ENCODE data around the gene IKZF1.
"Not testable (repeated sequence)": the region's sequence is repeated elsewhere in the genome, so short reads cannot be mapped to it uniquely, and the experiment has no call there.

IKZF1 gene

GRCh38 chr7:50334341-50334994 lies 30.0 kb downstream of the IKZF1 start:
- no peak for DNase-seq (ENCODE audit: low read depth)

- DNase-seq (ENCODE audit: low read depth), result no peak
Measured at GRCh38 chr7:50335230-50335794, 30.8 kb downstream of the IKZF1 start.

DNA sequence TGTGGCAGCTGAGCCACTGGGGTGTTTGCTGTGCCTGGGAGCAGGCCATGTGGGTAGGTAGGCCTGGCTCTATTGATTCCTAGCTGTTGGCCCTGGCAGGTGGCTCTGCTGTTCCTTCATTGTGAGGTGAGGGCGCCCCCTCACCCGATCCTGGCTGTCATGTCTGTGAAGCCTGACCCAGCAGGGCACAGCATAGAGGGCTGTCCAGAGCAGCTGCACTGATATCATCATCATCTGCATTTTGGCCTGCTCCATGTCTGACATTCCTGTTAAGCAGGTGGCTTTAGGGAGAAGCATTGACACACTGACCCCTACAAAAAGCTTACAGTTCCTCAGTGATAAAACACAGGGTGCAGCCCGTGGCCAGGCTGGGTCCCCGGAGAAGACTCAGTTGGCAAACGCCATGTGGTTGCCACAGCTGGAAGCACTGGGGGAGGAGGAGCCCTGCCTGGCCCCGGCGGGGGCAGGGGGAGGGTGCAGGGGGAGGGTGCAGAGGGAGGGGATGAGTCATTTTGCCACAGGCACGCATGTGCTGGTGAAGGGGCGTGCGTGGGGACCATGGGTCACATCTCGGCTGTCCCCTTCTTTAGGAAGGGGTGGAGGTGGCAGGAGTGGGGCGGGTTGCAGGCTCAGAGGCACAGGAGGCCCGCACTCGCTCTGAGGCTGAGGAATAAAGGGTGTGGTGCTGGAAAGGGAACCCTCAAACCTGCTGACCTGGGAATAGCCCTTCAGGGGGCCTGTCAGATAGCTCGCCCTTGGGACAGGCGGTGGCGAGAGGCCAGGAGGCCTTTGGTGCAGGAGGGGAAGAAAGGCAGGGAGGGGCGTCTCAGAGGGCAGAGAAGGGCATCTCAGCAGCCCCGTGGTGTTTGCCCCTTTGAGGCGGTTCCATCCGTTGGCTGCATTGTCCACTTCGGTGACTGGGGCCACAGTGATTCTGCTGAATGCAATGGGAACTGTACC lies 31.6 kb downstream of the IKZF1 start:
- DNase-seq (ENCODE audit: low read depth), result no peak

- DNase-seq (ENCODE audit: low read depth), result no peak
Measured at GRCh38 chr7:50336894-50337703, 32.6 kb downstream of the IKZF1 start.

DNA sequence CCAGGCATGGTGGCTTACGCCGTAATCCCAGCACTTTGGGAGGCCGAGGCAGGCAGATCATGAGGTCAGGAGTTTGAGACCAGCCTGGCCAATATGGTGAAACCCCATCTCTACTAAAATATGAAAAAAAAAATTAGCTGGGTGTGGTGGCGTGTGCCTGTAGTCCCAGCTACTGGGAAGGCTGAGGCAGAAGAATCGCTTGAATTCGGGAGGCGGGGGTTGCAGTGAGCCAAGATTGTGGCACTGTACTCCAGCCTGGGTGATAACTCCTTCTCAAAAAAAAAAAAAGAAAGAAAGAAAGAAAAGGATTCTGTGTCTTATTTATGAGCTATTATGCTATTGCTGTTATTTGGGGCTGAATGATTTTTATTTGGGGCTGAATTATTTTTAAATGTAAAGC lies 35.0 kb downstream of the IKZF1 start:
- not testable (repeated sequence) for DNase-seq (ENCODE audit: low read depth)

GRCh38 chr7:50339990-50340500 lies 35.5 kb downstream of the IKZF1 start:
- no peak for DNase-seq (ENCODE audit: low read depth)

- DNase-seq (ENCODE audit: low read depth), result no peak
Measured at GRCh38 chr7:50341724-50342123, 37.2 kb downstream of the IKZF1 start.

GRCh38 chr7:50342616-50343114 lies 38.1 kb downstream of the IKZF1 start:
- no peak for DNase-seq (ENCODE audit: low read depth)

DNA sequence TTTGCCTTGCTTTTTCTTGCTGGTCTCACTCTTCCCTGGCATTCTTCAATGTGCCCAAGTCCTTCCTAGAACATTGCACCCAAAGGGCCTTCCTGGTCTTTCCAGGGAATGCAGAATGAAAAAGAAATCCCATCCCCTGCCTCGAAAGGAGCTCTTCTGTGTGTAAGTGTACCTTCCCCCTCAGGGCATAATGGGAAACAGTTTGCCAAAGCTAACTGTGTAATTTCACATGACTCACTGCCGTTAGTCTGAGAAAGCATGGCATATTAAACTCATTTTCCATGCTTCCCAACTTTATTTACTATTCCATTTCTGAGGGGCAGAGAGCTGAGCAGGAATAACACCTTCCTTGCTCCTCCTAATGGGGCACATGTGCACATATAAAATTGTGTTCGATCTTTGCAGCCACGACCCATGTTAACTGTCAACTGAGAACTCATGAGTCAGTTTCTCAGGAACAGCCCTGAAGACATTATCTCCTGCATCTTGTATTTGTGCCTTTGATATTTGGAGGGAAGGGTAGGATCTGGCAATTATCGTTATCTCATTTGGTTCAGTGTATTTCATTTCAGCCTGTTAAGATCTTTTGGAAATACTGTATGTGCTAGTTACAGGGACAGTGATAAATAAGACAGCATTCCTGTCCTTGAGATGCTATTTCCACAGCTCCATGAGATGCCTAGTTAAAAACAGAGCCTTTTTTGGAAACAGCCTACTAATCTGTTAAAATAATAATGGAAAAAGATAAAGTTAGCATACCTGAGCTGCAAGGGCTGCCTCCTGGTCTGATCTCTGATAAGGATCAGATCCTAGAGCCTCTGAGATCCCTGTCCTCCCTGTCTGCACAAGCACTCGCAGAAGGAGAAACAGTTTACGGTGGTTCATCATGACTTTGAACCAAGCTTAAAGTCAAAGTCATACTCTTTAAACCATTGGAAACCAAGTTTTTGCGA lies 42.3 kb downstream of the IKZF1 start:
- no peak for DNase-seq (ENCODE audit: low read depth)

- DNase-seq (ENCODE audit: low read depth), result no peak
Measured at GRCh38 chr7:50347693-50348092, 43.2 kb downstream of the IKZF1 start.

DNA sequence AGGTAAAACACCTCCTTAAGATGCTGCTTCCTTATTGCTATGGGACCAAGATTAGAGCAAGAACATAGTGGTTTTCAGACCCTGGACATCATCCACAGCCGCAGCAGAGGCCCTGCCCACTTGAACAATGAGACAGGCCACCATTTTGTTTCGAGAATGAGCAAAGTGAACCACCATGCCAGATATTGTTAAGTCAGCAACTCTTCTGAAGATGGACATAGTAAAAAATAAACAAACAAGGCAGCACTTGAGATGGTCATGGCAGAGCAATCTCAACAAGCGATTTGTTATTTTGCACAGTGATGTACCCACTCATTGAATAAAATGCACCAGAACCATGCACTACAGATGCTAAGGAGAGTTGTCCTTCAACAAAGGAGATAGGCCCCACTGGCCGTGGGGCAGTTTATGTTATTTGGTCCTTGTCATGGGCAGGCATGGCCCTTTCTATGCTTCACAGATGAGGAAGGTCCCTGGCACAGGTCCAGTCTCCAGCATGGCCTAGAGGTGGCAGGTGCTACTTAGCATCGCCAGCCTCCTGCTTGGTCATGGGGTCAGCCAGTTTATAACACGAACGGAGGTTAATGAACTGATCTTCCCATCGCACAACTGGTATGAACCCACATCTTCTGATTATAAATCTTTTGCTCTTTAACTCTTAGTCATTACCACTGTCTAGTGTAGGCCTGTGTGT lies 44.1 kb downstream of the IKZF1 start:
- no peak for DNase-seq (ENCODE audit: low read depth)

DNA sequence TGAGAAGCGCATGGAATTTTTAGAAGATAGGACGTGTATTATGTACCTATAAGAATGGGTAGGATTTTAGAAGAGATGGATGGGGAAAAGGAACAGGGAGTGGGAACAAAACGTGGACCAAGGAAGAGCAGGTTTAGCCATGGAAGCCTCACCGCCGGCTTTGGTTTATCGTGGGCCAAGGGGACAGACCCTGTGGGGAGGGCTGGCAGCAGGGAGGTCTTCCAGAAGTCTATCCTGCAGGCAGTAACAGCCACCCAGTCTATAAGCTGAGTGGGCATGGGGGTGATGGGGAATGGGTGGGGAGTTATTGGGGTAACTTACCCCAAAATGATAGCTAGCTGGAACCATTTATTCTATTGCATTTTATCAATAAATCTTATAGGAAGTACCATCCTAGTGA lies 44.9 kb downstream of the IKZF1 start:
- no peak for DNase-seq (ENCODE audit: low read depth)

DNA sequence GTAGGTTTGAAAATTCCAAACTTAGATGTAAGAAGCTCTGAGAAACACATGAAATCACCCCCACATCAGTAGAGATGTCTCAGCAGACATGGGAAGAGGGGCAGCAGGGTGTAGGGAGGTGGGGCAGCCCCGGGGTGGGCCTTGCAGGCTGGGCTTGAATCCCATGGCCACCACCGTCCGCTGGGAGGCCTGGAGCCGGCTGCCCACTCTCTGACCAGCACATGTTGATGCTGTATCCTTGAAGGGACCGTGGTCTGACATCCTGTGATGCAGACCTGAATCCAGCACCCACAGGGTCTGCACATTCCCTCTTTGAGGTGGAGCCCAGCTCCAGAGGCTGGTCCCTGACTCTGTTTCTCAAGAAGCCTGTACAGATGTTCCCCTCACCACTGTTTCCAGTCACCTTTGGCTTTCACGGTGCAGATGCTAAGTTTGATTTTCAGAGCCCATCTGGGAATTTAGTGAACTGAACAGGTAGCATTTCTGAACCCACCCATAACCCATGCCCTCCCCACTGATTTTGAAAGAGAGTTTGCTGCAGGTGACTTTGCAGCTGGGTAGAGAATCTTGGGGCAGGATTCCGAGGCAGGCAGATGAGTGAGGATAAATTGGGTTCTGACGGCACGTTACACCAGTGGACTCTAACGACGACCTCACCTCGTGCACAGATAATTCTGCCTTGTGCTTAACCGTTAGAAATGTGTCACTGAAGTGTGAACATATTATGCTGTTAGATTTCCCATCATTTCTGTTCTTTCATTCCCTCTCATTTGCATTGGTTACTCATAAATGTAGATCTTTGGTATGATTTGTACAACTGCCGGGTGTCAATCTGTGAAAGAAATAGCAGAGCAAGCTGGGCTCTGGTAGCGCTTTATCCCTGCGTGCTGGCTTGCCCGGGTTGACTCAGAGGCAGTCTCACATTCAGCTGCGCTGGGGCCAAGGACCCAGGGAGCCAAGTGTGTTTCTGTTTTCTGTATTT lies 45.7 kb downstream of the IKZF1 start:
- DNase-seq (ENCODE audit: low read depth), result no peak

DNA sequence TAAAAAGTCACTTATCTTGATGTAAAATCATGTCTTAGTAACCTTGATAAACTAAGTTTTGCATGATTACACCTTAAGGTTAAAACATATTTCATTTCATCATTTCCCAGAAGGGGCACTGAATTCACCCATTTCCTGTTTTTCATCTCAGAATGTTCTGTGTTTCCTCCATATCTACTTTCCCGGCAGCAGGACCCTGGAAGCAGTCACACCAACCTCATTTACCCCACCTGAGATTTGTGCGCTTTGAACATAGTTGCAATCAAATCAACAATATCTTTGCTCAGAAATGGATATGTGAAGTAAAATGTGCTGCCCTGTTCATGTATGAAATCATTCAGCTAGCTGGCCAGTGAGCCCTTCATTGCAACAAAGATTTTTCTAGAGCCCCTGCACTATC lies 46.8 kb downstream of the IKZF1 start:
- DNase-seq (ENCODE audit: low read depth), result no peak

DNA sequence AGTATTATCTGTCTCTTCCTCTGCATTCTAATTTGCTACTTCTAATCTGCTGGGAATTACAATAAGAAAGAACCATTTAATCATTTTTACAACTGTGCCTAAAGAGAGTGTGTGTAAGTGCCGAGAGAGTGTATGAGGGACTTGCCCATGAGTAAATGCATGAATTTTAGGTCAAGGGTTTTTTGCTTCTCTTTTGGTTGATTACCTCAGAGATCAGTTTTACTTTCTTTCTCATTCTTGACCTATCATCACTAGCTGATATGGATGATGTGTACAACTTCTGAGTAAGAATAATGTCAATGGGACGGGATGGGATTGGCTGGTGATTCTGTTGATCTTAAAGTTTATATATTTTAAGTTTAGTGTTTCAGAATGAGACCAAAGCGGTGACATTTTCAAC lies 47.8 kb downstream of the IKZF1 start:
- no peak for DNase-seq (ENCODE audit: low read depth)

DNA sequence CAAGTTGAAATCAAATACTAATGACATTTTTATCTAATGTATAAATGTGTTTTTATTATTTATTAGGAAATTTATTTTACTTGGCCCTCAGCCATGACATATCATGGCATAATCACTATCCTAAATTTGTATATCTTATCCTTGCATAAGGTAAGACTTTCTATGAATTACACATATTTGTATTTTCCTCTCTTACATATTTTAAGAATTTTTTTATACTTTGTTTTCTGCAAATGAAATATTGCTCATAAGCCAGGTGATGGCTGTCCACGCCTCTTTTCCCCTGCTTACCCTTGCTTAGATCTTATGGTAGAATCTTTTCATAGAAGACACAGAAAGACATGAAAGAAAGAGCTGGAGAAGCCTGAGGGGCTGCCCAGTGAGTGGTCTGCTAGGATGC lies 48.2 kb downstream of the IKZF1 start:
- no peak for DNase-seq (ENCODE audit: low read depth)

DNA sequence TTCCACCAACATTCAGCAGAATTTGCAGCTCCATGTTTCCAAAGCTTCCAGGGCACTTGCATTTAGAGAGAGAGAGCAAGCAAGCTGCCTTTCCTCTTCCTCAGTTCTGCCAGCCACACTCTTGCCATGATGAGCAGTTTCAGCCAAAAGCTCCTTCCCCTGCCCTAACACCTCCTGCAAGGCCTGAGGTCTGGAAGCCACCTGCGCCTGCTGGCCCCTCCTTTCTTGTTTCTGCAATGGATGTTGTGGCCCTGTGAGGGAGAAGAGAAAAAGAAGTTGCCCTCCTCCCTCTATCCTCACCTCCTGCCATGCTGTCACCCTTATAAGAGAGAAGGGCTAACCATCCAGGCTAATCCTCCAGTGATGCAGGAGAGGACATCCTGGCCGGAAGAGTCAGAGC lies 48.7 kb downstream of the IKZF1 start:
- DNase-seq (ENCODE audit: low read depth), result no peak

DNA sequence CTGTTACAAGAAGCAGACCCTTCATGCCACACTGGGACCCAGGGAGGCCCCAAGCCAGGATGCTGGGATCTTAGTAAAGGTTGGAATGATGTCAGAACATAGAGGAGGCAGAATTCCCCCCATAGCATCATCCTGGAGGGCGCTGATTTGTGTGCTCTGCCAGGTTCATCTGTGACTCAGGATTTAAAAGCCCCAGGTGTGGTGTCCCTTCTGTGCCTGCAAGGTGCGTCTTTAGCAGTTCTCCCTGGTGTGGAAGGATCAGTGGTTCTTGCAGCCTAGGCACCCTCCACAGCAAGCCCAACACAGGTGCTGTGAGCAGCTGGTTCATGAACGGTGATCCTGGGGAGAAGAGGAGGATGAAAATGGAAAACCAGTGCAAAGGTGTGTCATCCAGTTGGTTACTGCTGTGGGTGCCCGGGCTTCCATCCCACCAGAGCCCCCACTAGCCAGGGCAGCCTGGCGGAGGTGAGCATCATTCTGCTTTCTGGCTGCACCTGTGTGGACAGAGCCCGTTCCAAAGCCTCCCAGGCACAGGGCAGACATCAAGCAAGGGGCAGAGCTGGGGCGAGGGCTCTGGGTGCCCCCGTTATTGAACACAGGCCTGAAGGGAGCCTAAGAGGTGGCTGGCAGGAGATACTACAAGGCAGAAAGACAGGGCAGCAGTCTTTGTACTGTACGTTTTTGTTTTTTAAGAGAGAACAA lies 49.5 kb downstream of the IKZF1 start:
- DNase-seq (ENCODE audit: low read depth), result no peak
